Naive thymus-derived CD4-positive, alpha-beta T cell (primary cell): ENCODE measurements around the gene EXOC6. TPM values are rescaled to one million over a fixed set of nuclear protein-coding genes. Genes with fewer than 3 reads are reported as not detected.

Experiments
- ATAC-seq: fragments of 150-1000 bp; cut with Tn5 transposase; 2 replicates; pipeline ENCODE4 v1.10.0; 2021; ENCODE audit warnings: mild to moderate bottlenecking, moderate library complexity
- CTCF ChIA-PET: fragments of 350-600 bp; sonication (Branson Sonifier 250); formaldehyde crosslinking; loops from one replicate; lab custom pipeline; 2021; ENCODE audit warnings: antibody characterized with exemption; lab: Charles Lee
- POLR2A ChIA-PET: fragments of 350-600 bp; sonication (Branson Sonifier 250); formaldehyde crosslinking; loops from one replicate; lab custom pipeline; 2021; ENCODE audit warnings: antibody characterized with exemption, inconsistent platforms; lab: Charles Lee
- DNase-seq, 9 donors: peaks; one replicate each; pipeline versions ENCODE4 v3.0.0 to v3.0.0-alpha.2; 2020 to 2022; ENCODE audit warnings: mixed read lengths in 1 of 9
- H3K27ac ChIP-seq: one replicate; pipeline ENCODE4 v1.7.0; 2013; ENCODE audit warnings: mild to moderate bottlenecking, low read depth, low read length, moderate library complexity
- H3K27me3 ChIP-seq, 2 donors: one replicate each; pipeline ENCODE4 v1.7.0; 2013; ENCODE audit warnings: low read length in 2 of 2, mild to moderate bottlenecking in 2 of 2, moderate library complexity in 2 of 2; ENCODE audit not compliant: control insufficient read depth in 2 of 2, insufficient read depth in 2 of 2
- H3K36me3 ChIP-seq, 3 experiments: 1 replicate in 2 of 3; 2 replicates in 1 of 3; pipeline ENCODE4 v1.7.0; 2013; ENCODE audit warnings: low read length in 3 of 3, mild to moderate bottlenecking in 3 of 3, moderate library complexity in 1 of 3; ENCODE audit not compliant: insufficient read depth in 3 of 3, control insufficient read depth in 2 of 3
- H3K4me1 ChIP-seq, 2 donors: one replicate each; pipeline ENCODE4 v1.7.0; 2013; ENCODE audit warnings: low read length in 2 of 2, mild to moderate bottlenecking in 2 of 2, moderate library complexity in 1 of 2; ENCODE audit not compliant: control insufficient read depth in 2 of 2, insufficient read depth in 2 of 2
- H3K4me3 ChIP-seq: 2 replicates; pipeline ENCODE4 v1.7.0; 2013; ENCODE audit warnings: mild to moderate bottlenecking, low read length
- H3K9me3 ChIP-seq, 3 experiments: 1 replicate in 2 of 3; 2 replicates in 1 of 3; pipeline ENCODE4 v1.7.0; 2013; ENCODE audit warnings: low read length in 3 of 3; ENCODE audit not compliant: control insufficient read depth in 2 of 3
- H3K27ac Mint-ChIP-seq, 9 donors: one replicate each; pipeline ENCODE4 v1.8.0; 2020 to 2022; ENCODE audit warnings: mixed read lengths in 9 of 9, mild to moderate bottlenecking in 8 of 9, moderate library complexity in 5 of 9, inconsistent platforms in 2 of 9
- H3K27me3 Mint-ChIP-seq, 5 donors: one replicate each; pipeline ENCODE4 v1.8.0; 2021 to 2022; ENCODE audit warnings: mixed read lengths in 5 of 5, mild to moderate bottlenecking in 1 of 5
- H3K36me3 Mint-ChIP-seq, 5 donors: one replicate each; pipeline ENCODE4 v1.8.0; 2020 to 2022; ENCODE audit warnings: mixed read lengths in 5 of 5, mild to moderate bottlenecking in 3 of 5, inconsistent platforms in 1 of 5
- H3K4me1 Mint-ChIP-seq, 7 donors: one replicate each; pipeline ENCODE4 v1.8.0; 2020 to 2022; ENCODE audit warnings: mixed read lengths in 7 of 7, mild to moderate bottlenecking in 3 of 7, inconsistent platforms in 1 of 7
- H3K4me3 Mint-ChIP-seq, 10 donors: one replicate each; pipeline ENCODE4 v1.8.0; 2020 to 2022; ENCODE audit warnings: mild to moderate bottlenecking in 10 of 10, mixed read lengths in 10 of 10, moderate library complexity in 6 of 10, inconsistent platforms in 2 of 10
- H3K9me3 Mint-ChIP-seq, 11 donors: one replicate each; pipeline ENCODE4 v1.8.0; 2020 to 2022; ENCODE audit warnings: mixed read lengths in 11 of 11, mild to moderate bottlenecking in 4 of 11, inconsistent platforms in 1 of 11, moderate library complexity in 1 of 11
- intact Hi-C, 2 donors: fragments of 100-400 bp; cut with micrococcal nuclease; formaldehyde crosslinking; loops; one replicate each; pipeline ENCODE4 v1.15.1; 2023
- polyA plus RNA-seq, 2 donors: library from polyadenylated mRNA; unstranded; fragments of 300-500 nt; fragmentation: Illumina TruSeq; gene quantifications; one replicate each; pipeline ENCODE4 v1.2.3, GENCODE V29; 2021
- total RNA-seq, 6 experiments: library from RNA in 5 of 6; stranded (reverse) in 5 of 6; gene quantifications; 1 replicate in 5 of 6; 2 replicates in 1 of 6; pipeline ENCODE4 v1.2.3 and lab custom pipeline; 2021 to 2026

EXOC6 gene
- total and polyA plus RNA-seq, 7 experiments from 2014 or later: 5.8 to 12.1 (median 9.8) TPM

DNA sequence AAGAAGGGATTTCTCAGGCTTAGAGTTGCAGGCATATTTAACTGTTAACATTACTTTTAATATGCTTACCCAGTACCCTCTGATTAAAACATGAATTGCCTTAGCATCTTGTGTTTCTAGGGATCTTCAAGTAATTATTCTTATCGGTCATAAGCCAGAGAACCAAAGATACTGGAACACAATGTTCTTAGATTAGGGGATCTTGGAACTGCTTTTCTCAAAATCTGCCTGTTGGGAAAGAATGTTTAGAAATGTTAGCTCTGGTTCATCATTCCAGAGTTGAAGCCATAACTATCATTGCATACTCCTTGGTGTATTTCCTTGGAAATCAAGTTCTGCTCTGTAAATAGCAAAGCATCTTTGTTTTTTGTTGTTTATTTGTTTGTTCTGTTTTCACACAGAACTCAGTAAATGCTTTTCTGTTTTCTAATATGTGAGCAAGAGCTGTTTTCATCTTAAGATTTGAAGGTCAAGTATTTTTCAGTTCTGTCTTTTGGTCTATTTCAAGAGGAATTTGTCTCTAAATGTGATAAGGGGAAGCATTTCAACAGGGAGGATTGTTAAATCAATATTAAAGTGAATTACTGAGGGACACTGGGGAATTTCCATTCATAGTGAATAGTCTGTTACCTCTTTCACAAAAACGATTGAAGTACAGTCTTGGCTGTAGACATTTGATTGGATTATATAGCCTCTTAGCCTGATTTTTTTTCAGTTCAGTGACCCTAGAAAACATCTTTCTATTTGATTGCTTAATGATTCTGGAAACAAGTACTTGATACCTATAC, 109.1 kb downstream of the EXOC6 start:
- H3K9me3 Mint-ChIP-seq: no peaks in the 10 kb centered on the region
- H3K36me3 Mint-ChIP-seq: peaks cover 0 to 43% (median 9%) of the 10 kb centered on the region in 5 donors
- Histone ChIP-seq H3K36me3 (peaks cover 0 to 5% (median 0%) of the 10 kb centered on the region in 3 experiments), H3K9me3 (no peaks in the 10 kb centered on the region), H3K4me1 (no peaks in the 10 kb centered on the region), H3K27me3 (no peaks in the 10 kb centered on the region), H3K27ac (no peak overlapping the region), H3K4me3 (no peak overlapping the region)
- ATAC-seq: no peak
- no peaks in the 10 kb centered on the region for H3K27me3 Mint-ChIP-seq
- no peak overlapping the region for H3K27ac Mint-ChIP-seq
- DNase-seq: no peak
- no peak overlapping the region for H3K4me3 Mint-ChIP-seq
- CTCF ChIA-PET: interaction anchor here (0.7 kb wide), 1 partner anchor 44 kb away, joined by 3 read pairs; no protein-coding TSS in a partner anchor
- peaks cover 0 to 2% (median 0%) of the 10 kb centered on the region in 7 donors for H3K4me1 Mint-ChIP-seq
- intact Hi-C loops: no loop called here
- POLR2A ChIA-PET: no interaction called here

- H3K9me3 ChIP-seq: no peaks in the 10 kb centered on the region
- DNase-seq: no peak
- CTCF ChIA-PET: no interaction called here
- no peaks in the 10 kb centered on the region for H3K27me3 ChIP-seq
- Mint-ChIP-seq H3K4me3 (no peak overlapping the region), H3K36me3 (peaks cover 0 to 32% (median 5%) of the 10 kb centered on the region in 5 donors), H3K27ac (no peak overlapping the region), H3K9me3 (peaks cover 0 to 2% (median 0%) of the 10 kb centered on the region in 11 donors), H3K4me1 (peaks cover 0 to 2% (median 0%) of the 10 kb centered on the region in 7 donors), H3K27me3 (no peaks in the 10 kb centered on the region)
- H3K36me3 ChIP-seq: no peaks in the 10 kb centered on the region
- POLR2A ChIA-PET: no interaction called here
- no peaks in the 10 kb centered on the region for H3K4me1 ChIP-seq
- no peak for ATAC-seq
- no peak overlapping the region for H3K4me3 ChIP-seq
- intact Hi-C loops: no loop called here
- H3K27ac ChIP-seq: no peak overlapping the region
Measured at GRCh38 chr10:92961638-92962037, 113.3 kb downstream of the EXOC6 start.

GRCh38 chr10:92965314-92965713, 117.0 kb downstream of the EXOC6 start:
- Histone ChIP-seq H3K27me3 (no peaks in the 10 kb centered on the region), H3K4me3 (no peak overlapping the region), H3K4me1 (no peaks in the 10 kb centered on the region), H3K36me3 (no peaks in the 10 kb centered on the region), H3K9me3 (no peaks in the 10 kb centered on the region), H3K27ac (no peak overlapping the region)
- no peak overlapping the region for H3K4me3 Mint-ChIP-seq
- DNase-seq (peak in 5 of 9 donors; percentile 8 to 26 (median 14)), ATAC-seq (no peak)
- CTCF ChIA-PET: interaction anchor here (0.6 to 1.5 kb wide), 3 partner anchors 11 to 393 kb away, joined by 3 to 4 read pairs (median 3); no protein-coding TSS in a partner anchor
- H3K4me1 Mint-ChIP-seq: peaks cover 0 to 2% (median 0%) of the 10 kb centered on the region in 7 donors
- H3K27ac Mint-ChIP-seq: no peak overlapping the region
- POLR2A ChIA-PET: no interaction called here
- intact Hi-C loops: loop anchor here (1.0 to 5.0 kb wide), 4 partner anchors 80 to 387 kb away; no protein-coding TSS in a partner anchor
- H3K9me3 Mint-ChIP-seq: peaks cover 0 to 2% (median 0%) of the 10 kb centered on the region in 11 donors
- no peaks in the 10 kb centered on the region for H3K27me3 Mint-ChIP-seq
- H3K36me3 Mint-ChIP-seq: peaks cover 3 to 16% (median 8%) of the 10 kb centered on the region in 5 donors

DNA sequence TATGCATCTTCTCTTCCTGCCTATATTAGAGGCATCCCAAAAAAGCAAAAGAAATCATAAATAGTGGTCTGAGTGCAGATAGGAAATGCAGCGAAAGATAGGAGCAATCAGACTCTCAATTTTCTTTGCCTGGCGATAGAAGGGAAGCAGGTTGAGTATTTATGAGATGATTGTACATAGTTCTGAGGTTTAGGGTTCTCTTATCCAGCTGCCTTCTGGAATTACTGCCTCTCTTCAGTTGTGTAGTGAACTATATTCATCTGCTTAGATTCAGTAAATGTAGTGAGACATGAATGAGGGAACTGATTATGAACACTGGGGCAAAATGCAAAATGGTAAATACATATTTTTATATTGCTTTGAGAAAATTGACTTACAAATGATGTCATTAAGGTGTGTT, 119.3 kb downstream of the EXOC6 start:
- no peak for ATAC-seq

DNA sequence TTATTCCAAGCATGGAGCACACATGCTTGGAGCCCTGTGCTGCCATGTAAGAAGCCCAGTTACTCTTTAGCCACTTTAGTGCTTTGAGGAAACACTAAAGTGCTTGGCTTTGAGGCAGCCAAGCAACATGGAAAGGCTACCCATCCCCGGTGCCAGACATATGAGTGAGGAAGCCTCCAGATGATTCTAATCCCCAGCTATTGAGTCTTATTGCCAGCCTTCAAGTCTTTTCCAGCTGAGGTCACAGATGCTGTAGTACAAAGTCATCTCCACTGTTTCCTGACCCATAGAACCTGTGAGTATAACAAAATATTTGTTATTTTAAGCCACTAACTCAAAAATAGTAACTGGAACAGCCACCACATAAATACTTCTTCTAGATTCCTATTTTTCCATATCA, 120.8 kb downstream of the EXOC6 start:
- DNase-seq (no peak), ATAC-seq (no peak)
- no peak overlapping the region for H3K4me3 ChIP-seq
- H3K9me3 ChIP-seq: no peaks in the 10 kb centered on the region
- peaks cover 0 to 12% (median 0%) of the 10 kb centered on the region in 3 experiments for H3K36me3 ChIP-seq
- intact Hi-C loops: loop anchor here in 1 of 2 donors (5.0 kb wide), 1 partner anchor 318 kb away; no protein-coding TSS in a partner anchor
- no peak overlapping the region for H3K27ac ChIP-seq
- CTCF ChIA-PET: no interaction called here
- Mint-ChIP-seq H3K27me3 (no peaks in the 10 kb centered on the region), H3K4me1 (peaks cover 0 to 6% (median 0%) of the 10 kb centered on the region in 7 donors), H3K9me3 (peaks cover 0 to 8% (median 2%) of the 10 kb centered on the region in 11 donors), H3K27ac (no peak overlapping the region), H3K4me3 (no peak overlapping the region), H3K36me3 (peaks cover 17 to 45% (median 39%) of the 10 kb centered on the region in 5 donors)
- H3K4me1 ChIP-seq: no peaks in the 10 kb centered on the region
- H3K27me3 ChIP-seq: no peaks in the 10 kb centered on the region
- POLR2A ChIA-PET: no interaction called here

More for the DNA sequence above, 119.3 kb downstream of the EXOC6 start:
- Histone ChIP-seq H3K36me3 (peaks cover 0 to 9% (median 0%) of the 10 kb centered on the region in 3 experiments), H3K27ac (no peak overlapping the region), H3K4me3 (no peak overlapping the region), H3K9me3 (no peaks in the 10 kb centered on the region), H3K27me3 (no peaks in the 10 kb centered on the region), H3K4me1 (no peaks in the 10 kb centered on the region)
- no peak overlapping the region for H3K27ac Mint-ChIP-seq
- intact Hi-C loops: loop anchor here in 1 of 2 donors (5.0 kb wide), 1 partner anchor 320 kb away; no protein-coding TSS in a partner anchor
- no peak for DNase-seq
- H3K9me3 Mint-ChIP-seq: peaks cover 0 to 5% (median 0%) of the 10 kb centered on the region in 11 donors
- H3K36me3 Mint-ChIP-seq: peaks cover 10 to 30% (median 25%) of the 10 kb centered on the region in 5 donors
- ChIA-PET CTCF (interaction anchor here (0.7 kb wide), 2 partner anchors 198 to 1103 kb away, joined by 3 to 4 read pairs; no protein-coding TSS in a partner anchor), POLR2A (no interaction called here)
- peaks cover 0 to 8% (median 0%) of the 10 kb centered on the region in 7 donors for H3K4me1 Mint-ChIP-seq
- no peak overlapping the region for H3K4me3 Mint-ChIP-seq
- no peaks in the 10 kb centered on the region for H3K27me3 Mint-ChIP-seq

- H3K27ac Mint-ChIP-seq: no peak overlapping the region
- no peaks in the 10 kb centered on the region for H3K27me3 ChIP-seq
- ChIA-PET POLR2A (no interaction called here), CTCF (no interaction called here)
- H3K27ac ChIP-seq: no peak overlapping the region
- DNase-seq (no peak), ATAC-seq (no peak)
- H3K27me3 Mint-ChIP-seq: no peaks in the 10 kb centered on the region
- no peaks in the 10 kb centered on the region for H3K4me1 ChIP-seq
- H3K4me3 ChIP-seq: no peak overlapping the region
- H3K4me1 Mint-ChIP-seq: peaks cover 0 to 6% (median 0%) of the 10 kb centered on the region in 7 donors
- H3K36me3 ChIP-seq: peaks cover 0 to 12% (median 0%) of the 10 kb centered on the region in 3 experiments
- H3K4me3 Mint-ChIP-seq: no peak overlapping the region
- no peaks in the 10 kb centered on the region for H3K9me3 ChIP-seq
- H3K36me3 Mint-ChIP-seq: peaks cover 17 to 45% (median 40%) of the 10 kb centered on the region in 5 donors
- peaks cover 0 to 8% (median 2%) of the 10 kb centered on the region in 11 donors for H3K9me3 Mint-ChIP-seq
- intact Hi-C loops: no loop called here
Measured at GRCh38 chr10:92970301-92971070, 122.2 kb downstream of the EXOC6 start.
